ENCODE results near the gene RFFL.

DNA sequence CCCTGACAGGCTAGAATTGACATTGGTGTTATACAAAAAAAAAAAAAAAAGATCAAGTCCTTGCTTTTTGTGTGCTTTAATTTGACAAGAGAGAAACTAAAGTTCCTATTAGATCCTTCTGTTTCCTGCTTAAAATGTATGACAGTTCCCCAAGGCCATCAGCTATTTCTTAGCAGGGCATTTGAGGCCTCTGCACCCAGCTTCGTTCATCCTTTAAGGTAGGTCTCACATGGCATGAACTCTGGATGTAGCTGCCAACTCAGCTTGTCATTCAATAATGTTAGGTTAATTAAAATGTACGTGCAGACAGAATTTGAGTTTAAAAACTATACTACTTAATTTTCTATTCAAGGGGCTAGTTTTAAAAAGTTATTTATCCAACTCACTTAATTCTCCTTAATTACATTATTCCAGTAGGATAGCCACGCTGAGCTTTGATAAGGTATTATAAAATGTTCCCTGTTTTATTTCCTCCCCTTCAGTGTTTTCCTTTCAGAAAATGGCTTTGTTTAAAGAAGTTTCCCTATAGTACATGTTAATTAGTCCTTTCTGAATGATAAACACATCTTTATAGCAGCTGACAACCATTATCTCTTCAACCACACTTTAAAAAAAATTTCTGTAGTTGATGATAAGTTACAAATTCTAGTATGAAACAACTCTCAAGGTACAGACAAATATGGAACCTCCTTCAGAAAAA is 1.2 kb upstream of the RFFL start:
- TF ChIP-seq, protein P1, sequence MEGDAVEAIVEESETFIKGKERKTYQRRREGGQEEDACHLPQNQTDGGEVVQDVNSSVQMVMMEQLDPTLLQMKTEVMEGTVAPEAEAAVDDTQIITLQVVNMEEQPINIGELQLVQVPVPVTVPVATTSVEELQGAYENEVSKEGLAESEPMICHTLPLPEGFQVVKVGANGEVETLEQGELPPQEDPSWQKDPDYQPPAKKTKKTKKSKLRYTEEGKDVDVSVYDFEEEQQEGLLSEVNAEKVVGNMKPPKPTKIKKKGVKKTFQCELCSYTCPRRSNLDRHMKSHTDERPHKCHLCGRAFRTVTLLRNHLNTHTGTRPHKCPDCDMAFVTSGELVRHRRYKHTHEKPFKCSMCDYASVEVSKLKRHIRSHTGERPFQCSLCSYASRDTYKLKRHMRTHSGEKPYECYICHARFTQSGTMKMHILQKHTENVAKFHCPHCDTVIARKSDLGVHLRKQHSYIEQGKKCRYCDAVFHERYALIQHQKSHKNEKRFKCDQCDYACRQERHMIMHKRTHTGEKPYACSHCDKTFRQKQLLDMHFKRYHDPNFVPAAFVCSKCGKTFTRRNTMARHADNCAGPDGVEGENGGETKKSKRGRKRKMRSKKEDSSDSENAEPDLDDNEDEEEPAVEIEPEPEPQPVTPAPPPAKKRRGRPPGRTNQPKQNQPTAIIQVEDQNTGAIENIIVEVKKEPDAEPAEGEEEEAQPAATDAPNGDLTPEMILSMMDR (IDR thresholded peaks at IDR 0.05) = no peak
- no peak for TF ChIP-seq POLR2A (IDR thresholded peaks at IDR 0.05)
